ENCODE data around the gene ASB5. TPM values are rescaled to one million over a fixed set of nuclear protein-coding genes. Genes with fewer than 3 reads are reported as not detected.
"Not testable (repeated sequence)": the region's sequence is repeated elsewhere in the genome, so short reads cannot be mapped to it uniquely, and the experiment has no call there.

ASB5 gene
- polyA plus RNA-seq, 1 donor from 2014 or later = not detected

GRCh38 chr4:176287546-176287945 lies 18.5 kb upstream of the ASB5 start:
- H2AFZ ChIP-seq (ENCODE audit: low read depth, low read length) = no peak overlapping the region
- H3K27me3 ChIP-seq (ENCODE audit: insufficient read depth, low read depth, low read length) = no peaks in the 10 kb centered on the region
- no peak for TF ChIP-seq CTCF (IDR thresholded peaks at IDR 0.05; ENCODE audit: poor library complexity, severe bottlenecking)
- no peak for TF ChIP-seq TAF1 (IDR thresholded peaks at IDR 0.05; ENCODE audit: low read depth)
- no peak for TF ChIP-seq EP300 (conservative IDR thresholded peaks at IDR 0.05; ENCODE audit: poor library complexity, severe bottlenecking)
- no peak for TF ChIP-seq EZH2 (IDR thresholded peaks at IDR 0.05; ENCODE audit: borderline replicate concordance, insufficient read depth, low read length, poor library complexity, severe bottlenecking)
- TF ChIP-seq MXI1 (conservative IDR thresholded peaks at IDR 0.05; ENCODE audit: poor library complexity, severe bottlenecking) = no peak
- TF ChIP-seq REST (IDR thresholded peaks at IDR 0.05; ENCODE audit: borderline replicate concordance) = no peak
- no peak for TF ChIP-seq POLR2AphosphoS5 (IDR thresholded peaks at IDR 0.05)
- no peak for TF ChIP-seq RAD21 (conservative IDR thresholded peaks at IDR 0.05)
- TF ChIP-seq SMC3 (conservative IDR thresholded peaks at IDR 0.05; ENCODE audit: poor library complexity) = no peak
- H3K9ac ChIP-seq (ENCODE audit: low read length) = no peak overlapping the region
- H3K36me3 ChIP-seq (ENCODE audit: insufficient read depth, low read length) = no peaks in the 10 kb centered on the region
- no peaks in the 10 kb centered on the region for H3K9me3 ChIP-seq (ENCODE audit: low read length)
- H3K9me2 ChIP-seq (ENCODE audit: insufficient read depth, low read length) = no peaks in the 10 kb centered on the region
- H3F3A ChIP-seq (ENCODE audit: insufficient read depth, low read length, poor library complexity, severe bottlenecking) = no peaks in the 10 kb centered on the region
- no peaks in the 10 kb centered on the region for H4K20me1 ChIP-seq (ENCODE audit: insufficient read depth)
- no peak overlapping the region for H3K4me2 ChIP-seq (ENCODE audit: low read length)
- H3K4me3 ChIP-seq (ENCODE audit: low read length) = no peak overlapping the region
- no peaks in the 10 kb centered on the region for H3K79me2 ChIP-seq (replicated peaks; ENCODE audit: insufficient read depth, low read length)
- H3K27ac ChIP-seq (ENCODE audit: low read length) = no peak overlapping the region

GRCh38 chr4:176286728-176287127 lies 17.7 kb upstream of the ASB5 start:
- no peaks in the 10 kb centered on the region for H3K9me2 ChIP-seq (ENCODE audit: insufficient read depth, low read length)
- H3K79me2 ChIP-seq (replicated peaks; ENCODE audit: insufficient read depth, low read length) = no peaks in the 10 kb centered on the region
- no peaks in the 10 kb centered on the region for H3K36me3 ChIP-seq (ENCODE audit: insufficient read depth, low read length)
- no peak overlapping the region for H3K4me3 ChIP-seq (ENCODE audit: low read length)
- H2AFZ ChIP-seq (ENCODE audit: low read depth, low read length) = no peak overlapping the region
- H3K27me3 ChIP-seq (ENCODE audit: insufficient read depth, low read depth, low read length) = no peaks in the 10 kb centered on the region
- no peak overlapping the region for H3K9ac ChIP-seq (ENCODE audit: low read length)
- TF ChIP-seq EP300 (conservative IDR thresholded peaks at IDR 0.05; ENCODE audit: poor library complexity, severe bottlenecking) = no peak
- TF ChIP-seq REST (IDR thresholded peaks at IDR 0.05; ENCODE audit: borderline replicate concordance) = no peak
- no peak for TF ChIP-seq EZH2 (IDR thresholded peaks at IDR 0.05; ENCODE audit: borderline replicate concordance, insufficient read depth, low read length, poor library complexity, severe bottlenecking)
- TF ChIP-seq MXI1 (conservative IDR thresholded peaks at IDR 0.05; ENCODE audit: poor library complexity, severe bottlenecking) = no peak
- no peak for TF ChIP-seq POLR2AphosphoS5 (IDR thresholded peaks at IDR 0.05)
- TF ChIP-seq TAF1 (IDR thresholded peaks at IDR 0.05; ENCODE audit: low read depth) = no peak
- no peak for TF ChIP-seq SMC3 (conservative IDR thresholded peaks at IDR 0.05; ENCODE audit: poor library complexity)
- TF ChIP-seq CTCF (IDR thresholded peaks at IDR 0.05; ENCODE audit: poor library complexity, severe bottlenecking) = no peak
- no peak for TF ChIP-seq RAD21 (conservative IDR thresholded peaks at IDR 0.05)
- H3K9me3 ChIP-seq (ENCODE audit: low read length) = no peaks in the 10 kb centered on the region
- no peak overlapping the region for H3K27ac ChIP-seq (ENCODE audit: low read length)
- H3K4me2 ChIP-seq (ENCODE audit: low read length) = no peak overlapping the region
- no peaks in the 10 kb centered on the region for H3F3A ChIP-seq (ENCODE audit: insufficient read depth, low read length, poor library complexity, severe bottlenecking)
- no peaks in the 10 kb centered on the region for H4K20me1 ChIP-seq (ENCODE audit: insufficient read depth)

GRCh38 chr4:176279560-176279959 lies 10.5 kb upstream of the ASB5 start:
- not testable (repeated sequence) for H3K36me3 ChIP-seq (ENCODE audit: insufficient read depth, low read length); H3K9me2 ChIP-seq (ENCODE audit: insufficient read depth, low read length); H3K4me2 ChIP-seq (ENCODE audit: low read length); H3K27me3 ChIP-seq (ENCODE audit: insufficient read depth, low read depth, low read length); H3K9me3 ChIP-seq (ENCODE audit: low read length); H3K4me3 ChIP-seq (ENCODE audit: low read length); H3F3A ChIP-seq (ENCODE audit: insufficient read depth, low read length, poor library complexity, severe bottlenecking); H3K9ac ChIP-seq (ENCODE audit: low read length); H3K27ac ChIP-seq (ENCODE audit: low read length); H3K79me2 ChIP-seq (replicated peaks; ENCODE audit: insufficient read depth, low read length); H2AFZ ChIP-seq (ENCODE audit: low read depth, low read length); H4K20me1 ChIP-seq (ENCODE audit: insufficient read depth)
